Effector CD4-positive, alpha-beta T cell (primary cell): ENCODE data around the gene IRGQ.
A peak's percentile ranks its signal among the peaks of the same experiment; 100 is the strongest.
"Not testable (repeated sequence)": the region's sequence is repeated elsewhere in the genome, so short reads cannot be mapped to it uniquely, and the experiment has no call there.

Experiments
- DNase-seq: peaks from one replicate; pipeline ENCODE4 v3.0.0-alpha.2; 2020

IRGQ gene

GRCh38 chr19:43596842-43597461, 1.0 kb upstream of the IRGQ start:
- no peak for DNase-seq

- DNase-seq: no peak
These were observed 332 bp downstream of the IRGQ start for GRCh38 chr19:43595605-43595998.

- DNase-seq: peak; percentile 59
These were observed 977 bp downstream of the IRGQ start for GRCh38 chr19:43594710-43595604.

- DNase-seq: no peak
These were observed 1.7 kb downstream of the IRGQ start for GRCh38 chr19:43594081-43594697.

- no peak for DNase-seq
These were observed 3.1 kb downstream of the IRGQ start for GRCh38 chr19:43592800-43593350.

- DNase-seq: no peak
These were observed 3.8 kb downstream of the IRGQ start for GRCh38 chr19:43591904-43592772.

GRCh38 chr19:43589678-43590077, 6.3 kb downstream of the IRGQ start:
- DNase-seq: no peak

GRCh38 chr19:43589277-43589676, 6.7 kb downstream of the IRGQ start:
- DNase-seq: no peak

GRCh38 chr19:43587029-43587428, 8.9 kb downstream of the IRGQ start:
- not testable (repeated sequence) for DNase-seq

GRCh38 chr19:43586346-43586745, 9.6 kb downstream of the IRGQ start:
- no peak for DNase-seq

- no peak for DNase-seq
These were observed 11.4 kb downstream of the IRGQ start for GRCh38 chr19:43584484-43584883.

- DNase-seq: no peak
These were observed 13.4 kb downstream of the IRGQ start for GRCh38 chr19:43582495-43582894.

GRCh38 chr19:43581467-43581866, 14.5 kb downstream of the IRGQ start:
- no peak for DNase-seq

GRCh38 chr19:43578787-43579186, 17.1 kb downstream of the IRGQ start:
- DNase-seq: no peak

- no peak for DNase-seq
These were observed 19.7 kb downstream of the IRGQ start for GRCh38 chr19:43575955-43576878.

- DNase-seq: peak; percentile 95
These were observed 20.6 kb downstream of the IRGQ start, which contains the start of the genes PINLYP and XRCC1 for GRCh38 chr19:43575156-43575950. Gene PINLYP, plus strand, starts transcription at chr19:43575801. Its CDS starts 1,391 bp downstream, at chr19:43577192. Gene XRCC1, minus strand, starts transcription at chr19:43575527. Its CDS starts 69 bp downstream, at chr19:43575458.

- no peak for DNase-seq
These were observed 21.3 kb downstream of the IRGQ start for GRCh38 chr19:43574424-43575155.

GRCh38 chr19:43572171-43572588, 23.8 kb downstream of the IRGQ start:
- DNase-seq: no peak

- no peak for DNase-seq
These were observed 25.7 kb downstream of the IRGQ start for GRCh38 chr19:43570174-43570791.
